Measurements from ENCODE around the gene ACTBL2. TPM values are rescaled to one million over a fixed set of nuclear protein-coding genes. Genes with fewer than 3 reads are reported as not detected.
"Not testable (repeated sequence)": the region's sequence is repeated elsewhere in the genome, so short reads cannot be mapped to it uniquely, and the experiment has no call there.

Gene ACTBL2
- not detected for polyA plus RNA-seq (ENCODE audit: insufficient read length)
- long read RNA-seq, donor 1, result 0 reads
- long read RNA-seq, donor 2, result 0 reads
- long read RNA-seq, donor 3, result 0 reads
- long read RNA-seq, donor 4, result 0 reads
- long read RNA-seq, donor 5, result 0 reads
- long read RNA-seq, donor 6, result 0 reads
- long read RNA-seq, donor 7, result 0 reads
- long read RNA-seq, donor 8, result 0 reads

- no peak for DNase-seq
These were observed at the start of gene ACTBL2 for GRCh38 chr5:57482671-57483106. TSS of gene ACTBL2 (minus strand) at chr5:57482811. CDS start at chr5:57482707, 104 bp downstream.

DNA sequence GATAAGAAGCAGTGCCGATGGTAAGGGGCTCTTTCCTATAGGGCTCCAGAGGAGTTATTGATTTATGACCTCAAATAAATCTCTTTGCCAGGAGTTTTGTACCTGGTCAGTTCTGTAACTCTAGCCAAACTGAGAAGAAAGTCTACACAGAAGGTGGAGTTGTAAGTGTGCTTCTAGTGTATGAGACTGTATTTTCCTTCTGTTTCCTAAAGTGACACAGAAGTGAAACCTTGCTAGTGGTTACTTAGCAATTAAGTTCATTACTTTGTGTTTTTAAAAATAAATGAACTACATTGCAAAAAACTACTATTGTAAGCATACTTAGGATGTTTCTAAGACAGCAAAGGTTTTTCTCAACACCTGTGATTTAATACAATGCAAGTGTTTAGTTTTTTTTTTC lies 48.7 kb upstream of the ACTBL2 start:
- no peak for DNase-seq

- no peak for DNase-seq
These were observed 47.3 kb upstream of the ACTBL2 start for GRCh38 chr5:57529864-57530263.

GRCh38 chr5:57527870-57528269 lies 45.3 kb upstream of the ACTBL2 start:
- peak; percentile 38 for DNase-seq

GRCh38 chr5:57524348-57525060 lies 41.9 kb upstream of the ACTBL2 start:
- DNase-seq, result no peak

DNA sequence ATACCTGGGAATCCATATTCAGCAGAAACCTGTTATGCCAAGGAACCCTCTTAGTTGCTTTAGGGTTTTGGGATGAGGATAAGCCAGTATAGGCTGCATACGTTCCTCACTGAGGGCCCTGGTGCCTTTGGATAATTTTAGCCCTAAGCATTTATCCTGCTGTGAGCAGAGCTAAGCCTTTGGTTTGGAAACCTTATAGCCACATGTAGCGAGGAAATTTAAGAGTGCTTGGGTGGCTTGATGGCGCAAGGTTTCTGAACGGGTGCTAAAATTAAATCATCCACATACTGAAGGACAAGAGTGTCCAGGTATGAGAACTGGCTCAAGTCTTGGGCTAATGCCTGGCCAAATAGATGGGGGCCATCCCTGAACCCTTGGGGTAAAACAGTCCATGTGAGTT lies 39.9 kb upstream of the ACTBL2 start:
- not testable (repeated sequence) for DNase-seq

DNA sequence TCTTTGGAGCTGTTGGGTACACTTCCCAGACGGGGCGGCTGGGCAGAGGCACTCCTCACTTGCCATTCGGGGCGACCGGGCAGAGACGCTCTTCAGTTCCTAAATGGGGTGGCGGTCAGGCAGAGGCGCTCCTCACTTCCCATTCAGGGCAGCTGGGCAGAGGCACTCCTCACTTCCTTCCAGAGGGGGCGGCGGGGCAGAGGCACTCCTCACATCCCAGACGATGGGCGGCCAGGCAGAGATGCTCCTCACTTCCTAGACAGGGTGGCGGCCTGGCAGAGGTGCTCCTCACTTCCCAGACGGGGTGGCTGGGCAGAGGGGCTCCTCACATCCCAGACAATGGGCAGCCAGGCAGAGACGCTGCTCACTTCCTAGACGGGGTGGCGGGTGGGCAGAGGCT lies 35.8 kb upstream of the ACTBL2 start:
- not testable (repeated sequence) for DNase-seq

GRCh38 chr5:57517250-57517649 lies 34.6 kb upstream of the ACTBL2 start:
- DNase-seq, result no peak

DNA sequence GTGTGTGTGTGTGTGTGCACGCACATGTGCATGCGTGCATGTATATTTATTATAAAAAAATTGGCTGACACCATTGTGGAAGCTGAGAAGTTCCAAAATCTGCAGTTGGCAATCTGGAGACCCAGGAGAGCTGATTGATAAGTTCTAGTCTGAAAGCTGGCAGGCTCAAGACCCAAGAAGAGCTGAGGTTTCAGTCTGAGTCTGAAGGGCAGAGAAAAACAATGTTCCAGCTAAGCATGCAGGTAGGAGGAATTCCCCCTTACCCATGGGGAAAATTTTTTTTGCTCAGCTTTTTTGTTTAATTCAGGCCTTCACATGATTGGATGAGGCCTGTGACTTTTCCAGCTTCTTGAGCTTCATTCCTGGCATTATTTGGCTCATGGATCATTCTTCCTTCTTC lies 31.2 kb upstream of the ACTBL2 start:
- no peak for DNase-seq

- no peak for DNase-seq
These were observed 28.7 kb upstream of the ACTBL2 start for GRCh38 chr5:57511321-57511720.

DNA sequence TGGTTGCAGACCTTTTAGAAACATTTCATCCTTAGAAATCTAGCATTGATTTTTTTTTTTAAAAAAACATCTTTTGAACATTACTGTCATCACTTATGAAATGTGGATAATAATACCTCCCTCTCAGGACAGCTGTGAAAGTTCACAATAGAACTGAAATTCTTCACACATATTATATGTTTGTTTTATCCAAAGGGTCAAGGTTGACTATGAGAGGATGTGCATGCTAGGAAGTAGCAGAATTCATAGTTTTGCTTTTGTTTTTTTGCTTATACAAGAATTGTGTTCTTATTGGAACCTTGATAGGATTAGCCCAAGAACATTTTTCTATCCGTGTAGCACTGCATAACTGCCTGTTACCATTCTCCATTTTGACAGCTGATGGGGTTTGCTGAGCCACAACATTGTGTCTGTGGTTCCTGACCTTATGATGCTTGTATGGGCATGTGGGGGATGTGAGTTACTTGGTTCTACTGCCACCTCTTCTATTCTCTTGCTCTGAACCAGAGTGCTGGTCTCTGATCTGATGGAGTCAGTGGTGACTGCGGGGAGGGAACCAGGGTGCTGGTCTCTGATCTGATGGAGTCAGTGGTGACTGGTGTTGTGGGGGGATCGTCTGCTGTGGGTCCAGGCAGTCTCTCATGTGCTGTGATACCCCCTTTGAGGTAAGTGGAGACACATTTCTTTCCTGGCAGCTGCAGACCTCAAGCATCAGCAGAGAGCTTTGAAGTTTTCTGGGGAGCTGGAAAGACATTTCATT lies 27.1 kb upstream of the ACTBL2 start:
- no peak for DNase-seq

- no peak for DNase-seq
These were observed 25.6 kb upstream of the ACTBL2 start for GRCh38 chr5:57508211-57508610.

DNA sequence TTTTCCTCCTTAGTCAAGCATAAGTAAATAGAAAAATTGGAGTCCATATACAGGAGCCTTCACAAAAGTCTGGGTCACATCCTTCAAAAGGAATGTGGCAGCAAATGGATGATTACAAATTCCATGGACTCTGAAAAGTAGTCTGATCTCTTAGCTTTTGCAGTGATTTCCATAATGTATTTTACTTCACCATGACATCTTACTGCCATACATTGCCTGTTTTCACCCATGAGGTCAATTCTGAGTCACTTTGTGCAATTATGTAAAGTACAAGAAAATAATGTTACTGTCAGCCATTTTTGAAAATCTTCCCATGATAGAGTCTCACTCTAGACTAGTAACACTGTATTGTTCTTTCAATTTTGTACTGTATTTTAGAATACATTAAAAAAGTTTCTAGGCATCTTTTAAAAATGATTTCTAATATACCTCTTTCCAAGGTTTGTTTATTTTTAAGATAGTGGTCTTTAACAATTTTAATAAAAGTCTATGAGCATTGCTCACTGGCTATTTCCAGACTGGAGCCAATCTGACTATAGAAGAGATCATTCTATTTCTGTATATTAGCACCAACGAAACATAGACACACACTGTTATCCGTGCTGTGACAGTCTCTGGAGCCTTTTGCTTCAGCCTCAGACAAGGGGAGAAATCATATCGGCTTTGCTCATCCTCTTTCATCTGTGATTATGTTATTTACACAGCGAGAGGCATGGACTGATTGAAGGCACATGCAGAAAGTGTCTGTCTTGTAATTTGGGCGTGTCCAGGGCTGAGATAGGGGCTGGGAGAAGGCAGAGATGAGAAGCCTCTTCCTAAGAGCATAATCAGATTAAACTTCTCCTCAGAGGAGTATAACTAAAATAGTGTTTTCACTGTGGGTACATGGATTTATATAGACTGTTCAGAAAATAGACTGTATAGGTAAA lies 22.9 kb upstream of the ACTBL2 start:
- DNase-seq, result no peak

GRCh38 chr5:57504357-57504756 lies 21.7 kb upstream of the ACTBL2 start:
- no peak for DNase-seq

- DNase-seq, result no peak
These were observed 20.8 kb upstream of the ACTBL2 start for GRCh38 chr5:57503433-57503832.

- no peak for DNase-seq
These were observed 19.0 kb upstream of the ACTBL2 start for GRCh38 chr5:57501414-57502201.

DNA sequence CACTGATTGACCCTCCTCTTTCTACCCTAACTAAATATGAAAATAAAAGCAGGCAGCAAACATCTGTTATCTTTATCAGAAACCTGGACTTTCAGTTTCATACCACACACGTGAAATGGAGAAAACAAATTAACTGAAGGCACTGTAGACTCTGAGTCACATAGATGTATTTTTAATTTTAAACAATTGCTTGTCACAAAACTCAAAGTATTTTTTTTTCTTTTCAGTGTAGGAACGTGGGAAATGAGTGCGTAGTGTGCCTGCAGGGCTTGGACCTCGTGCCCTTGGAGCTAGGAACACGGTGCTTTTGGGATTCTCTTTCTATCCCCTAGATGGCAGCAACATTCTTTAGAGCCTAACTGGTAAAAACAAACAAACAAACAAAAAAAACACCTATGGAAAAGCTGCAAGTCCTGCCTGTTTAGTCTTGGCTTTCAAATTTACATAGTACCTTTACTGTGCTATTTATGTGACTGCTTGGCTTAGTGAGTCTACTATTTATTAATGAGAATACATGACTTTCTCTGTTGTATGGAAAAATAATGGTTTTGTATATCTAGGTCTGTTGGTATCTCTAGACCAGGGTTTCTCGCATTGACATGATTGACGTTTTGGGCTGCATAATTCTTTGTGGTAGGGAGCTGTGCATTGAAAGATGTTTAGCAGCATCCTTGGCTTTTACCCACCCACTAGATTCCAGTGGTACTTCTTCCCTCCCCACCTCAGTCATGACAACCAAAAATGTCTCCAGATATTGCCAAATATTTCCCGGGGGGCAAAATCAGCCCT lies 16.8 kb upstream of the ACTBL2 start:
- DNase-seq, result peak; percentile 73

- DNase-seq, result no peak
These were observed 15.1 kb upstream of the ACTBL2 start for GRCh38 chr5:57497733-57498132.

DNA sequence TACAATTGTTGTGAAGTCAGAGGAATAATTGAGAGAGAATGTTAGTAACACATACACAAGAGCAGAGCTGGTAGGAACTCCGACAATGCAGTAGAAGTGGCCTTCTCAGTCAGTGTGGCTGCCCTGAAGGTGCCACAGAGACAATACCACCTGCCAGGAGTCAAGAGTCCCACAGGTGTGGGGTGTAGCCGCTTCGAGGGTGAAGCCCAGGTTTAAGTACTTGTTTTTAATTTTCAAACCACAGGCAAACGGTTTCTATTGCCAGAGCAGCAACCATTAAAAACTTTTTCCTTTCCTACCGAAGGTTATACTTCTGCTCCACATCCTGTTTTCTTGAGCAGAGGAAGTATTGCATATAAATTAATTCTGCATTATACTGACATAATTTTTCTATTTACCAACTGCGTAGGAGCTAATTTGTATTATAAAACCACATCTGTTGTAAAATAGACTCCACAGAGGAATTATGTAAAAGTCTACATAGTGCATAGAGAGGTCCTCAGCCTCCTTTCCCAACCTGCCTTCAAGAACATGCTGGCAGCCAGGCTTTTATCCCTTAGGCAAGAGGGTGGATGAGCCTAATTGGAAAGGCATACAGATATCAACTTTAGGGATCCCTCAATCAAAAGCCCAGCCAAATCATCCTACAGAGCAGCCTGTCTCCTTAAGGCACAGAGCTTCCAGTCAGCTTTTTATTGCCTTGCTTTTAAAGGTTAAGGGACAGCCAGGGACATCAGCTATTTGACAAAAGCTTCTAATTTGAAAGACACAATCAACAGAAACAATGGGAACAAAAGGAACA lies 12.9 kb upstream of the ACTBL2 start:
- no peak for DNase-seq
